Gastroesophageal sphincter (tissue), 4 donors: ENCODE measurements around the gene NABP1. TPM values are rescaled to one million over a fixed set of nuclear protein-coding genes. Genes with fewer than 3 reads are reported as not detected.

Source experiments
- ATAC-seq: fragments of 150-250 bp; one replicate; pipeline ENCODE4 v1.9.1; 2016; ENCODE audit warnings: mild to moderate bottlenecking, moderate library complexity
- H3K27ac ChIP-seq, 4 donors: fragments of 200-600 bp; sonication (generic) in 3 of 4; 1 replicate in 3 of 4; 2 replicates in 1 of 4; pipeline ENCODE4 v1.5.1; 2016 to 2019
- H3K27me3 ChIP-seq: fragments of 200-600 bp; sonication (generic); one replicate; pipeline ENCODE4 v1.5.1; 2019
- H3K36me3 ChIP-seq, 2 donors: fragments of 200-600 bp; sonication (generic); one replicate each; pipeline ENCODE4 v1.5.1; 2019; ENCODE audit warnings: control low read depth in 1 of 2
- H3K4me1 ChIP-seq, 3 donors: fragments of 200-600 bp; sonication (generic); 1 replicate in 2 of 3; 2 replicates in 1 of 3; pipeline ENCODE4 v1.5.1; 2016 to 2019; ENCODE audit warnings: control low read depth in 2 of 3
- H3K4me3 ChIP-seq, 2 donors: fragments of 200-600 bp; sonication (generic); one replicate each; pipeline ENCODE4 v1.5.1; 2019; ENCODE audit warnings: mild to moderate bottlenecking in 1 of 2, moderate library complexity in 1 of 2
- H3K9me3 ChIP-seq, 3 donors: fragments of 200-600 bp; sonication (generic); one replicate each; pipeline ENCODE4 v1.5.1; 2017 to 2019; ENCODE audit warnings: control low read depth in 2 of 3
- EP300 ChIP-seq: sonication (generic); formaldehyde crosslinking; IDR thresholded peaks from one replicate; pipeline ENCODE4 v1.6.1; 2017; ENCODE audit warnings: antibody characterized with exemption, mild to moderate bottlenecking
- POLR2A ChIP-seq, 2 donors: fragments of 450-650 bp; IDR thresholded peaks; one replicate each; pipeline ENCODE4 v1.6.1; 2017; ENCODE audit warnings: antibody characterized with exemption in 2 of 2, mild to moderate bottlenecking in 2 of 2, moderate library complexity in 1 of 2
- POLR2AphosphoS5 ChIP-seq: sonication (generic); formaldehyde crosslinking; IDR thresholded peaks from one replicate; pipeline ENCODE4 v1.6.1; 2017; ENCODE audit warnings: antibody characterized with exemption
- WGBS, 2 donors: methylation state at CpG; one replicate each; pipeline ENCODE4 v1.1.5; 2018; ENCODE audit warnings: low coverage in 1 of 2; 5-methylcytosine and 5-hydroxymethylcytosine counted together
- total RNA-seq, 4 donors: library from RNA; depleted of rRNA; stranded (reverse); fragments of >200 nt; gene quantifications; one replicate each; pipeline ENCODE4 v1.1.0, GENCODE V29; 2016
- TF ChIP-seq, protein P1 (sequence below), 4 experiments: fragments of 200-600 bp in 2 of 4; fragments of 450-650 bp in 2 of 4; sonication (generic) in 1 of 4; IDR thresholded peaks; one replicate each; pipeline ENCODE4 v1.5.1; 2017 to 2019; ENCODE audit warnings: antibody characterized with exemption in 4 of 4, mild to moderate bottlenecking in 2 of 4, moderate library complexity in 2 of 4

The NABP1 gene, protein sequence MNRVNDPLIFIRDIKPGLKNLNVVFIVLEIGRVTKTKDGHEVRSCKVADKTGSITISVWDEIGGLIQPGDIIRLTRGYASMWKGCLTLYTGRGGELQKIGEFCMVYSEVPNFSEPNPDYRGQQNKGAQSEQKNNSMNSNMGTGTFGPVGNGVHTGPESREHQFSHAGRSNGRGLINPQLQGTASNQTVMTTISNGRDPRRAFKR
- 10 to 100 TPM in 2 of 4 donors, 1 to 10 TPM in 2; 2.8 to 30.7 (median 7.9) TPM for total RNA-seq

DNA sequence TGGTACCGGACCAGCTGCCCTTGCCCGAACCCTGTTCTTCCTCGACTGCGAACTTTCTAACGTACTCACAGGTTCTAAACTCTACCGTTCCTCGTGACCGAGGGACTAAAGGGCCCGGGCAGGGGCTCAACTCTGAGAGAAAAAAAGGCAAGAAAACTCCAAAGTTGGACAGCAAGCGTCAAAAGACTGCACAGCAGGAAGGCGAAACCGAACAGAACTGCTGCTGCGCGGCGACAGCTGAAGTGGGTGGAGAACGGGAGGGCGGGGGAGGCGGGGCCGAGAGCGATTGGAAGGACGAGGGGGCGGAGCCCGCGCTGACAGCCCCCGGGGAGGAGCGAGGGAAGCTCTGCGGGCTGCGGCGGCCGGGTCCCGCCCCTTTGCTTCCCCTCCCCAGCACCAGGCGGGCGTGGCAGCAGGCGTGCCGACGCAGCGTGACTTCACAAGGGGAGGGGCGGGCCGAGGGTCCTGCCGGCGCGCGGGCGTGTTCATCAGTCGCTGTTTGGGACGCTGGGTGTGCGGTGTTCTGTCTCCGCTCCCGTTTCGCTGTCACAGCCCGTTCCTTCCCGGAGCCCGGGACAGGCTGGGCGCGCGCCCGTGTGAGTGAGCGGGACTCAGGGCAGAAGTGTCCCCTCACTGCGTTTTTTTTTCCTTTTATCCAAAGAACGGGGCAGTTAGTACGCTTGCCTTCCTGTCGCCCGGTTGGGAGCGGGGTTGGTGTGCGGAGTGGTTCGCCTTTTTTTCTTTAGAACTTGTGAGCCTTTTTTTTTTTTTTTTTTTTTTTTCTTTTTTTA is at the start of gene NABP1:
Gene NABP1 (plus strand): TSS at position 491 of the 791 bp plus-strand sequence. CDS start 479 bp downstream, outside the sequence.
- TF ChIP-seq EP300 (no peak), POLR2A (IDR thresholded peaks at IDR 0.05) (peak; percentile 99), POLR2AphosphoS5 (peak; percentile 100)
- TF ChIP-seq, protein P1, sequence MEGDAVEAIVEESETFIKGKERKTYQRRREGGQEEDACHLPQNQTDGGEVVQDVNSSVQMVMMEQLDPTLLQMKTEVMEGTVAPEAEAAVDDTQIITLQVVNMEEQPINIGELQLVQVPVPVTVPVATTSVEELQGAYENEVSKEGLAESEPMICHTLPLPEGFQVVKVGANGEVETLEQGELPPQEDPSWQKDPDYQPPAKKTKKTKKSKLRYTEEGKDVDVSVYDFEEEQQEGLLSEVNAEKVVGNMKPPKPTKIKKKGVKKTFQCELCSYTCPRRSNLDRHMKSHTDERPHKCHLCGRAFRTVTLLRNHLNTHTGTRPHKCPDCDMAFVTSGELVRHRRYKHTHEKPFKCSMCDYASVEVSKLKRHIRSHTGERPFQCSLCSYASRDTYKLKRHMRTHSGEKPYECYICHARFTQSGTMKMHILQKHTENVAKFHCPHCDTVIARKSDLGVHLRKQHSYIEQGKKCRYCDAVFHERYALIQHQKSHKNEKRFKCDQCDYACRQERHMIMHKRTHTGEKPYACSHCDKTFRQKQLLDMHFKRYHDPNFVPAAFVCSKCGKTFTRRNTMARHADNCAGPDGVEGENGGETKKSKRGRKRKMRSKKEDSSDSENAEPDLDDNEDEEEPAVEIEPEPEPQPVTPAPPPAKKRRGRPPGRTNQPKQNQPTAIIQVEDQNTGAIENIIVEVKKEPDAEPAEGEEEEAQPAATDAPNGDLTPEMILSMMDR (IDR thresholded peaks at IDR 0.05): peak in 1 of 4 experiments; percentile 10
- H3K27me3 ChIP-seq: no peaks in the 10 kb centered on the region
- H3K27ac ChIP-seq: peak within 1 kb of the TSS; percentile 91 to 95 (median 92)
- peaks cover 0 to 33% (median 4%) of the 10 kb centered on the region in 3 donors for H3K4me1 ChIP-seq
- H3K9me3 ChIP-seq: no peaks in the 10 kb centered on the region
- ATAC-seq: peak; percentile 98
- H3K36me3 ChIP-seq: peaks cover 0 to 8% of the 10 kb centered on the region in 2 donors
- 0 to 1% methylated on average over 6 to 21 of the region's 66 CpGs for WGBS, 2 donors
- peak within 1 kb of the TSS; percentile 74 for H3K4me3 ChIP-seq

DNA sequence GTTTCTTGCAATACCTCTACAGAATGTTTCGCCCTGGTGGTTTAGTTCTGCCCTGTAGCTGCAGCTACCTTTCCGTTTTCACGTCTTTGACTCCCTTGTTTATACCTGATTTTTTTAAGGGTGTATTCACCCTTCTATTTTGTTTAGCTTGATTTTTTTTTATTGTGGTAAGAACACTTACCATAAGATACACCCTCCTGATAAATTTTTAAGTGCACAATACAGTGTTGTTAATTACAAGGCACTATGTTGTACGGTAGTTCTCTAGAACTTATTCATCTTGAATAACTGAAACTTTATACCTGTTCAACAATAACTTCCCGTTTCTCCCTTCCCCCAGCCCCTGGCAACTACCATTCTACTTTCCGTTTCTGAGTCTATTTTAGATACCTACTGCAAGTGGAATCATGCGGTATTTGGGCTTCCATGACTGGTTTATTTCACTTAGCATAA is 48.9 kb upstream of the NABP1 start:
- H3K9me3 ChIP-seq: no peaks in the 10 kb centered on the region
- no peak overlapping the region for H3K27ac ChIP-seq
- TF ChIP-seq POLR2A (IDR thresholded peaks at IDR 0.05) (no peak), POLR2AphosphoS5 (no peak), EP300 (no peak)
- TF ChIP-seq, protein P1 (IDR thresholded peaks at IDR 0.05): no peak
- H3K4me1 ChIP-seq: no peaks in the 10 kb centered on the region
- H3K4me3 ChIP-seq: no peak overlapping the region
- no peaks in the 10 kb centered on the region for H3K36me3 ChIP-seq
- no peaks in the 10 kb centered on the region for H3K27me3 ChIP-seq
- WGBS, 2 donors: 71 to 79% methylated on average over 6 to 7 of the region's 7 CpGs
- ATAC-seq: no peak

DNA sequence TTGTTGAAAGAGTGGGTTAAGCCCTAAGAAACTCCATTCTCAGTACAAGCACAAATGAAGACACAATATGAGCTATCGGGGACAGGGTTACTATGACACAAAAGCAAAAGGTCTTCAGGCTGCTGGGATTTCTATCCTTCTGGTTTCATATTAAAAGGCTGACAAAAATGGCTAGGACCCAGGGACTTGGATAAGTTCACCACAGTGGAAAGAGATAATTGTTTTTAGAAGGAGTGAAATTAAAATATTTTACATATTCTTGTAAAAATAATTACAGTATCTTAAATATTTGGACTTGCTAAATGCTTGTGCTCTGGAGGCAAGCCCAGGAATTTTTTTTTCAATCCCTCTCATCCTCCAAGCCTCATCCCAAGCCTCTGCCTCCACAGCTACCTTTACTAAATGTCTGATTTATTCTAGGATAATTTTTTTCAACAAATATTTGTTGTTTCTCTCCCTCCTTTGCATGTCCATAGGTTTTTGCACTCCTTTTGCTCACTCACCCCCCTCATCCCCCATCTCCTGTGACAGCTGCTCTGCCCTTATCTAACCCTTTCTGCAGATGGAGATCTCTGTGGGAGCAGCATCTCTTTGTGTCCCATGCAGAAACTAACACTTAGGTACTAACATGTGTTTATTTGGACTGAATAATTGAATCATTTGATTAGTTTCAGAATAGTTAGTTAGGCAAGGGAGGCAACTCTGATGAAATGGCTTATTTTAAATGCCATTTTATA is 47.8 kb upstream of the NABP1 start:
- WGBS, 2 donors: 45% methylated on average over 1 of the region's 1 CpG; no CpG with 5 or more reads in 1 of the 2 donors
- no peaks in the 10 kb centered on the region for H3K9me3 ChIP-seq
- no peaks in the 10 kb centered on the region for H3K36me3 ChIP-seq
- H3K4me3 ChIP-seq: no peak overlapping the region
- H3K27ac ChIP-seq: no peak overlapping the region
- TF ChIP-seq POLR2A (IDR thresholded peaks at IDR 0.05): no peak
- TF ChIP-seq POLR2AphosphoS5: no peak
- TF ChIP-seq, protein P1 (IDR thresholded peaks at IDR 0.05): no peak
- no peak for TF ChIP-seq EP300
- no peak for ATAC-seq
- H3K27me3 ChIP-seq: no peaks in the 10 kb centered on the region
- H3K4me1 ChIP-seq: no peaks in the 10 kb centered on the region

DNA sequence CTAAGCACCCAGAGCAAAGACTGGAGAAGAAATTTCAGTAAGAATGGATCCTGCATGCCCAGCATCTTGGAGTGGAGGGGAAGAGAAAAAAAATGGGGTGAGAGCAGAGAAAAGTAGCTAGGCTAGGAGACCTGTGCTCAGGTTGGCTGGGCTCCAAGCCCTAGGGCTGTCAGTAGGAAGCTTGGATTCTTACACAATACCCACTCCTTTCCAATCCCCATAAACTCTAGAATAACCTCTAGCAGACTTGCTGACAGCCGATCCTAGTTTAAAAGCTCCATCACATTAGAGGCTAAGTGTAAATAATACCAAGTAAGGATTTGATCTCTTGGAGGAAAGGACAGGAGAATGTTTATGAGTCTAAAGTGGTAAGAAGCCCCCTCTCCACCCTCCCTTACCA is 46.2 kb upstream of the NABP1 start:
- H3K27ac ChIP-seq: no peak overlapping the region
- H3K4me3 ChIP-seq: no peak overlapping the region
- TF ChIP-seq, protein P1 (IDR thresholded peaks at IDR 0.05): no peak
- TF ChIP-seq POLR2A (IDR thresholded peaks at IDR 0.05) (no peak), POLR2AphosphoS5 (no peak), EP300 (no peak)
- H3K9me3 ChIP-seq: no peaks in the 10 kb centered on the region
- H3K36me3 ChIP-seq: no peaks in the 10 kb centered on the region
- no peak for ATAC-seq
- no peaks in the 10 kb centered on the region for H3K27me3 ChIP-seq
- no peaks in the 10 kb centered on the region for H3K4me1 ChIP-seq
- WGBS, 2 donors: 33 to 42% methylated on average over 1 of the region's 1 CpG
